ENCODE data around the gene ASCC1.

GRCh38 chr10:72110673-72111401 lies 105.2 kb downstream of the ASCC1 start:
- no peak for TF ChIP-seq CTCF (conservative IDR thresholded peaks at IDR 0.05 in 1 of 2, IDR thresholded peaks at IDR 0.05 in 1 of 2; ENCODE audit: extremely low read depth in 1 of 2, insufficient read depth in 1 of 2, low read depth in 1 of 2, low read length in 2 of 2)
- no peak for TF ChIP-seq EZH2 (IDR thresholded peaks at IDR 0.05; ENCODE audit: borderline replicate concordance, low read length)

All from mammary epithelial cell (primary cell).